ENCODE data around the gene AHSP.
"Not testable (repeated sequence)": the region's sequence is repeated elsewhere in the genome, so short reads cannot be mapped to it uniquely, and the experiment has no call there.

Gene AHSP

DNA sequence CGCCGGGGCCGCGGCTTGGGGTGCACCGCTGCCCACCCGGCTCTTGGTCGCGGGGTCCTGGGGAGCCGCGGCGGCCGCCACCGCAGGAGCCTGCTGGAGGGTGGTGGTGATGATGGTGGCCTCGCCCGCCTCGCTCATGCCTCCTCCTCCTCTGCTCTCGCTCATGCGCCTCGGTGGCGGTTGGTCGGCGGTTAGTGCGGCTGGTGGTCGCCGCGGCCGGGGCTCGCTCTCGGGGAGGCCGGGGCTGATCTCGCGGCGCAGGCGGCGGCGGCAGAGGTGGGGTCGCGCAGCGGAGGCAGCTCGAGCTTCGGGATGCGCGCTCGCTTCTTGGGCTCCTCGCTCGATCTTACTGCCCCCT, 41.6 kb downstream of the AHSP start:
- H3K4me3 ChIP-seq (ENCODE audit: low read depth, low read length): no peak overlapping the region
- TF ChIP-seq CTCF (IDR thresholded peaks at IDR 0.05; ENCODE audit: low read depth, low read length, missing control alignments): no peak
- H3K36me3 ChIP-seq (replicated peaks): no peaks in the 10 kb centered on the region
- H3K27ac ChIP-seq: no peak overlapping the region
- H3K27me3 ChIP-seq (replicated peaks): peaks cover 15% of the 10 kb centered on the region
- in situ Hi-C loops (cut with HindIII; ENCODE audit: low pct_ligation_motif_present, low sequenced_read_pairs): no loop called here
- DNase-seq: no peak

DNA sequence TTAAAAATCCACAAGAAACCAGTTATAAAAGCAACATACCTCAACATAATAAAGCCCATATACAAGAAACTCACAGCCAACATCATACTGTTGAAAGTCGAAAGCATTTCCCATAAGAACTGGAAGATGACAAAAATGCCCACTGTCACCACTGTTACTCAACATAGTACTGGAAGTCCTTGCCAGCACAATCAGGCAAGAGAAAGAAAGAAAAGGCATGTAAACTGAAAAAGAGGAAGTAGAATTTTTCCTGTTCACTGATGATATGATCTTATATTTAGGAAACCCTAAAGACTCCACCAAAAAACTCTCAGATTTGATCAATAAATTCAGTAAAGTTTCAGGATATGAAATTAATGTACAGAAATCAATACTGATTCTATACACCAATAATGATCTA, 45.1 kb downstream of the AHSP start:
- no peak overlapping the region for H3K4me3 ChIP-seq (ENCODE audit: low read depth, low read length)
- peaks cover 15% of the 10 kb centered on the region for H3K27me3 ChIP-seq (replicated peaks)
- no peak overlapping the region for H3K27ac ChIP-seq
- TF ChIP-seq CTCF (IDR thresholded peaks at IDR 0.05; ENCODE audit: low read depth, low read length, missing control alignments): no peak
- no peak for DNase-seq
- H3K36me3 ChIP-seq (replicated peaks): no peaks in the 10 kb centered on the region
- in situ Hi-C loops (cut with HindIII; ENCODE audit: low pct_ligation_motif_present, low sequenced_read_pairs): no loop called here

DNA sequence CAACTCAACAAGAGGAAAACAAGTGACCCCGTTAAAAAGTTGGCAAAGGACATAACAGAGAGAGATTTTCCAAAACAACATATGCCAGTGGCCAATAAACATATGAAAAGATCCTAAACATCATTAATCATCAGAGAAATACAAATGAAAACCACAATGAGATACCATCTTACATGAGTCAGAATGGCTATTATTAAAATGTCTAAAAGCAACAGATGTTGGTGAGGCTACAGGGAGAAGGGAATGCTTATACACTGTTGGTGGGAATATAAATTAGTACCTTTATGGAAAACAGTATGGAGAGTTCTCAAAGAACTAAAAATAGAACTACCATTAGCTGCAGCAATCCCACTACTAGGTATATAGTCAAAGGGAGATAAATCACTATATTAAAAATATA, 46.5 kb downstream of the AHSP start:
- H3K4me3 ChIP-seq (ENCODE audit: low read depth, low read length); H3K36me3 ChIP-seq (replicated peaks); in situ Hi-C loops (cut with HindIII; ENCODE audit: low pct_ligation_motif_present, low sequenced_read_pairs); H3K27ac ChIP-seq; H3K27me3 ChIP-seq (replicated peaks); DNase-seq: not testable (repeated sequence)

GRCh38 chr16:31577411-31577810, 49.7 kb downstream of the AHSP start:
- no peak for DNase-seq
- no peaks in the 10 kb centered on the region for H3K36me3 ChIP-seq (replicated peaks)
- H3K27ac ChIP-seq: no peak overlapping the region
- no peaks in the 10 kb centered on the region for H3K27me3 ChIP-seq (replicated peaks)
- TF ChIP-seq CTCF (IDR thresholded peaks at IDR 0.05; ENCODE audit: low read depth, low read length, missing control alignments): no peak
- no peak overlapping the region for H3K4me3 ChIP-seq (ENCODE audit: low read depth, low read length)
- in situ Hi-C loops (cut with HindIII; ENCODE audit: low pct_ligation_motif_present, low sequenced_read_pairs): no loop called here

All from brain microvascular endothelial cell (primary cell).